HepG2 (cell line): ENCODE results near the gene STX5. TPM values are rescaled to one million over a fixed set of nuclear protein-coding genes. Genes with fewer than 3 reads are reported as not detected.

Experiments used
- ATAC-seq: fragments of 200-7000 bp; cut with Tn5 transposase; 3 replicates; pipeline ENCODE4 v1.9.1; 2020; ENCODE audit warnings: mild to moderate bottlenecking, moderate library complexity
- BruUV-seq: library from RNA; stranded (reverse); fragments of 400-500 nt; replicated peaks from 2 replicates; lab custom pipeline; 2021; lab: Mats Ljungman, UMichigan
- CTCF ChIA-PET: fragments of 300-600 bp; formaldehyde crosslinking; extraction: SDS; loops from one replicate; lab custom pipeline; 2021; ENCODE audit warnings: low total read pairs, inconsistent platforms, low intra/inter-chr PET ratio; lab: Yijun Ruan, JAX
- POLR2A ChIA-PET: fragments of 350-600 bp; sonication (Branson Sonifier 250); formaldehyde crosslinking; loops from one replicate; lab custom pipeline; 2020; ENCODE audit warnings: antibody characterized with exemption, inconsistent platforms; lab: Yijun Ruan, JAX
- DNase-seq: peaks from one replicate; pipeline ENCODE4 v3.0.0-alpha.2; 2015; ENCODE audit warnings: low spot score
- FAIRE-seq: peaks from 3 replicates; lab custom pipeline; 2011; peaks lifted over from hg19 to GRCh38; lab: Jason Lieb, UNC
- H2AFZ ChIP-seq: one replicate; pipeline ENCODE4 v1.6.1; 2011; ENCODE audit warnings: low read length, inconsistent platforms
- H3K27ac ChIP-seq: fragments of 300-600 bp; 3 replicates; pipeline ENCODE4 v1.8.0; 2011; ENCODE audit warnings: mixed run types, mild to moderate bottlenecking, mixed read lengths, low read length, inconsistent platforms; ENCODE audit not compliant: insufficient read depth; ENCODE audit errors: extremely low read length
- H3K27me3 ChIP-seq, 2 experiments: fragments of 200-600 bp in 1 of 2; 2 replicates in 1 of 2; 3 replicates in 1 of 2; pipeline versions ENCODE4 v1.6.0 to v1.8.0; 2011; ENCODE audit warnings: low read length in 2 of 2, mild to moderate bottlenecking in 2 of 2, moderate library complexity in 2 of 2, inconsistent platforms in 1 of 2; ENCODE audit not compliant: insufficient read depth in 2 of 2, control insufficient read depth in 1 of 2
- H3K36me3 ChIP-seq, 2 experiments: fragments of 200-600 bp in 1 of 2; replicated peaks in 1 of 2; 2 replicates in 1 of 2; 3 replicates in 1 of 2; pipeline versions ENCODE4 v1.5.1 to v1.8.0; 2011; ENCODE audit warnings: low read length in 2 of 2, inconsistent platforms in 1 of 2; ENCODE audit not compliant: insufficient read depth in 2 of 2, control insufficient read depth in 1 of 2
- H3K4me1 ChIP-seq: 2 replicates; pipeline ENCODE4 v1.5.1; 2012; ENCODE audit warnings: low read length, inconsistent platforms; ENCODE audit not compliant: insufficient read depth
- H3K4me2 ChIP-seq: 2 replicates; pipeline ENCODE4 v1.6.0; 2011; ENCODE audit warnings: low read depth, low read length, inconsistent platforms
- H3K4me3 ChIP-seq, 3 experiments: fragments of 200-600 bp in 1 of 3; sonication (generic), shearing (Covaris generic) in 1 of 3; replicated peaks in 1 of 3; 2 replicates each; pipeline ENCODE4 v1.5.1; 2011 to 2016; ENCODE audit warnings: low read length in 3 of 3, inconsistent platforms in 2 of 3, low read depth in 2 of 3, mild to moderate bottlenecking in 2 of 3, control low read depth in 1 of 3, mixed read lengths in 1 of 3; ENCODE audit not compliant: insufficient read depth in 1 of 3
- H3K79me2 ChIP-seq: one replicate; pipeline ENCODE4 v1.6.1; 2011; ENCODE audit warnings: low read length, inconsistent platforms; ENCODE audit not compliant: insufficient read depth
- H3K9ac ChIP-seq: 2 replicates; pipeline ENCODE4 v1.6.0; 2011; ENCODE audit warnings: mild to moderate bottlenecking, low read depth, low read length, inconsistent platforms; ENCODE audit not compliant: insufficient read depth
- H3K9me3 ChIP-seq: 2 replicates; pipeline ENCODE4 v1.5.1; 2012; ENCODE audit warnings: mild to moderate bottlenecking, low read length
- H4K20me1 ChIP-seq: 2 replicates; pipeline ENCODE4 v1.6.0; 2011; ENCODE audit warnings: inconsistent platforms, mild to moderate bottlenecking, low read length, moderate library complexity; ENCODE audit not compliant: insufficient read depth
- CEBPB ChIP-seq: IDR thresholded peaks from 2 replicates; pipeline ENCODE4 v1.6.1; 2011; ENCODE audit warnings: low read depth, low read length, improper control_type of control experiment, borderline replicate concordance
- CHD4 ChIP-seq: fragments of 200-600 bp; sonication (generic); IDR thresholded peaks from 2 replicates; pipeline ENCODE4 v1.7.0; 2017; ENCODE audit warnings: mild to moderate bottlenecking, low read length, borderline replicate concordance
- ERF ChIP-seq: IDR thresholded peaks from 2 replicates; pipeline ENCODE4 v1.6.1; 2018; ENCODE audit warnings: missing biosample characterization, missing genetic modification reagents
- FOXM1 ChIP-seq: sonication (generic); formaldehyde crosslinking; IDR thresholded peaks from 2 replicates; pipeline ENCODE4 v1.5.0; 2020; ENCODE audit warnings: missing genetic modification reagents
- GZF1 ChIP-seq: sonication (generic); formaldehyde crosslinking; IDR thresholded peaks from 2 replicates; pipeline ENCODE4 v1.5.1; 2020; ENCODE audit warnings: mild to moderate bottlenecking, missing genetic modification reagents
- MAFG ChIP-seq: sonication (generic); formaldehyde crosslinking; IDR thresholded peaks from 2 replicates; pipeline ENCODE4 v1.5.1; 2020; ENCODE audit warnings: mild to moderate bottlenecking, missing genetic modification reagents
- MXI1 ChIP-seq: IDR thresholded peaks from 3 replicates; pipeline ENCODE4 v1.6.1; 2012; ENCODE audit warnings: low read depth, low read length, inconsistent platforms, borderline replicate concordance
- PATZ1 ChIP-seq: sonication (generic); formaldehyde crosslinking; IDR thresholded peaks from 2 replicates; pipeline ENCODE4 v1.4.0; 2020; ENCODE audit warnings: missing genetic modification reagents
- ZNF12 ChIP-seq: sonication (generic); formaldehyde crosslinking; IDR thresholded peaks from 2 replicates; pipeline ENCODE4 v1.5.0; 2020; ENCODE audit warnings: missing genetic modification reagents
- ZNF276 ChIP-seq: sonication (generic); formaldehyde crosslinking; IDR thresholded peaks from 2 replicates; pipeline ENCODE4 v1.4.0; 2020; ENCODE audit warnings: mild to moderate bottlenecking, low read depth, missing genetic modification reagents
- ZNF354B ChIP-seq: sonication (generic); formaldehyde crosslinking; IDR thresholded peaks from 2 replicates; pipeline ENCODE4 v1.8.0; 2022; ENCODE audit warnings: mild to moderate bottlenecking, missing genetic modification reagents
- ZNF484 ChIP-seq: sonication (generic); formaldehyde crosslinking; IDR thresholded peaks from 2 replicates; pipeline ENCODE4 v1.5.1; 2020; ENCODE audit warnings: mild to moderate bottlenecking, low read depth, missing genetic modification reagents, borderline replicate concordance
- ZNF780A ChIP-seq: sonication (generic); formaldehyde crosslinking; IDR thresholded peaks from 2 replicates; pipeline ENCODE4 v1.8.0; 2022; ENCODE audit warnings: mild to moderate bottlenecking, missing genetic modification reagents, moderate library complexity
- ZNF879 ChIP-seq: sonication (generic); formaldehyde crosslinking; IDR thresholded peaks from 2 replicates; pipeline ENCODE4 v1.8.1; 2023; ENCODE audit warnings: missing genetic modification reagents
- WGBS: methylation state at CpG from one replicate; pipeline ENCODE4 v1.1.6; 2017; ENCODE audit warnings: low lambda C conversion rate; 5-methylcytosine and 5-hydroxymethylcytosine counted together
- in situ Hi-C: cut with HindIII; loops from 2 replicates; pipeline ENCODE4 v1.10.0; 2017; ENCODE audit warnings: low pct_unique_long_range_greater_than_20kb; ENCODE audit not compliant: extremely low pct_ligation_motif_present
- intact Hi-C: fragments of 100-400 bp; cut with micrococcal nuclease; formaldehyde crosslinking; loops from one replicate; pipeline ENCODE4 v1.10.0; 2022; ENCODE audit not compliant: unreplicated experiment
- polyA plus RNA-seq, 8 experiments: library from polyadenylated mRNA; depleted of rRNA in 3 of 8; stranded (reverse) in 7 of 8; unstranded in 1 of 8; fragments of >200 nt; fragmentation: Illumina TruSeq in 4 of 8; extraction: Trizol in 4 of 8; gene quantifications; 2 replicates each; pipeline versions ENCODE4 v1.2.1 to v1.2.3, GENCODE V29; 2011 to 2016; ENCODE audit warnings: low read depth in 4 of 8, missing spikeins in 1 of 8, mixed read lengths in 1 of 8; ENCODE audit not compliant: insufficient read depth in 1 of 8
- total RNA-seq, 5 experiments: library from RNA; depleted of rRNA; stranded (reverse); fragments of >200 nt; fragmentation: Illumina TruSeq; extraction: Trizol; gene quantifications; 2 replicates each; pipeline ENCODE4 v1.2.3, GENCODE V29; 2016; ENCODE audit warnings: low read depth in 1 of 5

STX5 gene
- total and polyA plus RNA-seq, 2 of the 13 experiments (the other 11 are each of a cell fraction or from before 2014, with no cell fraction given), result 26.9 to 30.0 TPM

GRCh38 chr11:62810748-62811147 is 21.1 kb downstream of the STX5 start (continued):
- TF ChIP-seq ZNF276 (CRISPR knock-in tag), result no peak
- TF ChIP-seq ZNF484 (CRISPR knock-in tag), result no peak
- TF ChIP-seq ZNF12 (CRISPR knock-in tag), result no peak
- no peak for TF ChIP-seq MAFG
- TF ChIP-seq ERF (CRISPR knock-in tag), result no peak
- TF ChIP-seq MXI1, result no peak
- no peak for TF ChIP-seq ZNF780A (CRISPR knock-in tag)
- no peak for TF ChIP-seq ZNF354B (CRISPR knock-in tag)
- TF ChIP-seq, all 625 proteins: peak for 0

- in situ Hi-C loops, result no loop called here
- Histone ChIP-seq H3K9ac (no peak overlapping the region), H3K27ac (no peak overlapping the region), H3K79me2 (peaks cover 18% of the 10 kb centered on the region), H3K4me2 (no peak overlapping the region), H3K4me1 (peaks cover 31% of the 10 kb centered on the region), H3K9me3 (no peaks in the 10 kb centered on the region), H4K20me1 (no peaks in the 10 kb centered on the region; the same call in 1 of the 2 replicates), H2AFZ (no peak overlapping the region), H3K27me3 (no peaks in the 10 kb centered on the region; a peak in 1 of 5 replicates), H3K4me3 (no peak overlapping the region), H3K36me3 (peaks cover 1 to 14% of the 10 kb centered on the region in 2 experiments; a peak in 3 of 5 replicates)
- intact Hi-C loops, result no loop called here
- DNase-seq (no peak), ATAC-seq (no peak), FAIRE-seq (no peak)
- BruUV-seq, result no TSS peak
- 94% methylated on average over 5 of the region's 5 CpGs for WGBS
- TF ChIP-seq GZF1 (CRISPR knock-in tag) (no peak), PATZ1 (CRISPR knock-in tag) (no peak), ZNF879 (CRISPR knock-in tag) (no peak), CHD4 (no peak), CEBPB (peak; percentile 42; the same call in 1 of the 2 replicates), FOXM1 (CRISPR knock-in tag) (no peak)
- ChIA-PET POLR2A (interaction anchor here (1.1 to 5.7 kb wide), 12 partner anchors 13 to 74 kb away, joined by 3 to 53 read pairs (median 6); partner anchors contain the start of genes POLR2G, SLC3A2, STX5 and TAF6L), CTCF (no interaction called here)
Measured at GRCh38 chr11:62806611-62807121, 25.2 kb downstream of the STX5 start.
